NCI-H1694 (cell line): ENCODE measurements around the gene KLHL40.

Experiments used
- DNase-seq: peaks from one replicate; lab custom pipeline; 2025; lab: John Stamatoyannopoulos, UW

The KLHL40 gene, protein sequence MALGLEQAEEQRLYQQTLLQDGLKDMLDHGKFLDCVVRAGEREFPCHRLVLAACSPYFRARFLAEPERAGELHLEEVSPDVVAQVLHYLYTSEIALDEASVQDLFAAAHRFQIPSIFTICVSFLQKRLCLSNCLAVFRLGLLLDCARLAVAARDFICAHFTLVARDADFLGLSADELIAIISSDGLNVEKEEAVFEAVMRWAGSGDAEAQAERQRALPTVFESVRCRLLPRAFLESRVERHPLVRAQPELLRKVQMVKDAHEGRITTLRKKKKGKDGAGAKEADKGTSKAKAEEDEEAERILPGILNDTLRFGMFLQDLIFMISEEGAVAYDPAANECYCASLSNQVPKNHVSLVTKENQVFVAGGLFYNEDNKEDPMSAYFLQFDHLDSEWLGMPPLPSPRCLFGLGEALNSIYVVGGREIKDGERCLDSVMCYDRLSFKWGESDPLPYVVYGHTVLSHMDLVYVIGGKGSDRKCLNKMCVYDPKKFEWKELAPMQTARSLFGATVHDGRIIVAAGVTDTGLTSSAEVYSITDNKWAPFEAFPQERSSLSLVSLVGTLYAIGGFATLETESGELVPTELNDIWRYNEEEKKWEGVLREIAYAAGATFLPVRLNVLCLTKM

DNA sequence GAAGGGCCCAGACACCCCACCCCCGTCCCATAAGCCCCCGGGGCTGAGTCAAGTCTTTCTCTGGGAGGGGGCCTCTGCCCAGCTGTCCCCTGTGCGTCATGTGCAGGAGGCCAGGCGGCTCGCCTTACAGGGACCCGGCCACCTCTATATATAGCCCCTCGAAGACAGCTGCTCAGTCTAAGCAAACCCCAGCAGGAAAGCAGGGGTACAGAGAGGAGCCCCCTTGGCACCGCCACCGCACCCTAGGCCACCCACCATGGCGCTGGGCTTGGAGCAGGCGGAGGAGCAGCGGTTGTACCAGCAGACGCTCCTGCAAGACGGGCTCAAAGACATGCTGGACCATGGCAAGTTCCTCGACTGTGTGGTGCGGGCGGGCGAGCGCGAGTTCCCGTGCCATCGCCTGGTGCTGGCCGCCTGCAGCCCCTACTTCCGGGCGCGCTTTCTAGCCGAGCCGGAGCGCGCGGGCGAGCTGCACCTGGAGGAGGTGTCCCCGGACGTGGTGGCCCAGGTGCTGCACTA, at the start of gene KLHL40:
TSS of gene KLHL40 (plus strand) at position 175 of the 519 bp plus-strand sequence. CDS start at position 257, 82 bp downstream.
- no peak for DNase-seq

DNA sequence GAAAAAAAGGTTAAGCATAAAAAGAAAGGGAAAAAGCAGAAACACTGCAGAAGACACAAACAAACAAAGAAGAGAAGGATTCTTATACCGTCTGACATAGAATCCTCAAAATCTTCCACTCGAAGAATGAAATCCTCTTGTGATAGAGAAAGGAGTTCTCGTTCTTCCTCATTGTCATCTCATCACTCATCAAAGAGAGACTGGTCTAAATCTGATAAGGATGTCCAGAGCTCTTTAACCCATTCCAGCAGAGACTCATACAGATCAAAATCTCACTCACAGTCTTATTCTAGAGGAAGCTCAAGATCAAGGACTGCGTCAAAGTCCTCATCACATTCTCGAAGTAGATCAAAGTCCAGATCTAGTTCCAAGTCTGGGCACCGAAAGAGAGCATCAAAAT, 48.3 kb upstream of the KLHL40 start:
- DNase-seq, result no peak

DNA sequence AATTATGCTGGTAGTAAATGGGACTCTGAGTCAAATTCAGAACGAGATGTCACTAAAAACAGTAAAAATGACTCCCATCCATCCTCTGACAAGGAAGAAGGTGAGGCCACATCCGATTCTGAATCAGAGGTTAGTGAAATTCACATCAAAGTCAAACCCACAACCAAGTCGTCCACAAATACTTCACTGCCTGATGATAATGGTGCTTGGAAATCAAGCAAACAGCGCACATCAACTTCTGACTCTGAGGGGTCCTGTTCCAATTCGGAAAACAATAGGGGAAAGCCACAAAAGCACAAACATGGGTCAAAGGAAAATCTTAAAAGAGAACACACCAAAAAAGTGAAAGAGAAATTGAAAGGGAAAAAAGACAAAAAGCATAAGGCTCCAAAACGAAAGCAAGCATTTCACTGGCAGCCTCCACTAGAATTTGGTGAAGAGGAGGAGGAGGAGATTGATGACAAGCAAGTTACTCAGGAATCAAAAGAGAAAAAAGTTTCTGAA, 46.9 kb upstream of the KLHL40 start:
- no peak for DNase-seq

DNA sequence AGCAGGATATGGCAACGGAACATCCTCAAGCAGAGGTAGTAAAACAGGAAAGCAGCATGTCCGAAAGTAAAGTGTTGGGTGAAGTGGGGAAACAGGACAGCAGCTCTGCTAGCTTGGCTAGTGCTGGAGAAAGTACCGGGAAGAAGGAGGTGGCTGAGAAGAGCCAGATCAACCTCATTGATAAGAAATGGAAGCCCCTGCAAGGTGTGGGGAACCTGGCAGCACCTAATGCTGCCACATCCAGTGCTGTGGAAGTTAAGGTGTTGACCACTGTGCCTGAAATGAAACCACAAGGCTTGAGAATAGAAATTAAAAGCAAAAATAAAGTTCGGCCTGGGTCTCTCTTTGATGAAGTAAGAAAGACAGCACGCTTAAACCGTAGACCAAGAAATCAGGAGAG, 46.1 kb upstream of the KLHL40 start:
- no peak for DNase-seq

DNA sequence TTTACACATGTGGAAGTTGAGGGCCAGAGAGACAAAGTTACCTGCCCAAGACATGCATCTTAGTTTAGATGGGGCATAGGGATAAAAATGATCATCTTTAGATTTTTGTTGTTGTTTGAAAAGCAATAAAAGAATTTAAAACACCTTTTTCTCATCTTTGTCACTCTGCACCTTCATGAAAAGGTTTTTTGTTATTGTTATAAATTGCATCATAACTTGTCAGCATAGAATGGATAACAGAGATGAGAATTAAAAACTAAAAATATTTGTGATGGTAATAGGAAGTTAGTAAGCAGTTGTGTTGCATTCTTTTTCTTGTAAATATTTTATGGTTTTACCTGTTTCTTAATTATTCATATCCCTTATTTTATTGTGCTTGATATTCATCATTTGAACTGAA, 45.2 kb upstream of the KLHL40 start:
- DNase-seq, result no peak

DNA sequence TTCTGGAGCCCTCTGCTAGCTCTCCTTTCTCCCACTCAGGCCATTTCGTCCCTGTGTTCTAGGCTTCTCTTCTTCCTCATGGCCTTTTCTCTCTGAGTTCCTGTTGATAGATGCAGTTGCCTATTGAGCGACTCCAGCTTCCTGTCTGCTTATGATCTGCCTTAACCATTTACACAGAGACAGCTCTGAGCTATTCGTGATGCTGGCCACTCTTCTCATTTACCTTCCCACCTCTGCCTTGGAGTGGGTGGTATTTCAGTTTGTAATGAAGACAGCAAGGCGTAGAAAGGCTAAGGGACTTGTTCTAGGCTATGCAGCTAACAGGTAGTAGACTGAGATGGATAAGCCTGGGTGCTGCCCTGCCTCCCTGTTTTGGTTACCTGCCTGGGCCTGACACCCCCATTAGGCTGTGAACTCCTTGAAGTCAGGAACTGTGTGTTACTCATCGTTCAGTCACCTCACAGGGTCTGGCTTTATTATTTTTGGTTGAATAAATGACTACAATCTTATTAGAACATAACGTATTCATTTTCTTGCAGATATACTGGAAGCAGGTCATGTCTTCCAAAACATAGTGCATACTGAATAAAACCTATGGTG, 44.5 kb upstream of the KLHL40 start:
- no peak for DNase-seq

DNA sequence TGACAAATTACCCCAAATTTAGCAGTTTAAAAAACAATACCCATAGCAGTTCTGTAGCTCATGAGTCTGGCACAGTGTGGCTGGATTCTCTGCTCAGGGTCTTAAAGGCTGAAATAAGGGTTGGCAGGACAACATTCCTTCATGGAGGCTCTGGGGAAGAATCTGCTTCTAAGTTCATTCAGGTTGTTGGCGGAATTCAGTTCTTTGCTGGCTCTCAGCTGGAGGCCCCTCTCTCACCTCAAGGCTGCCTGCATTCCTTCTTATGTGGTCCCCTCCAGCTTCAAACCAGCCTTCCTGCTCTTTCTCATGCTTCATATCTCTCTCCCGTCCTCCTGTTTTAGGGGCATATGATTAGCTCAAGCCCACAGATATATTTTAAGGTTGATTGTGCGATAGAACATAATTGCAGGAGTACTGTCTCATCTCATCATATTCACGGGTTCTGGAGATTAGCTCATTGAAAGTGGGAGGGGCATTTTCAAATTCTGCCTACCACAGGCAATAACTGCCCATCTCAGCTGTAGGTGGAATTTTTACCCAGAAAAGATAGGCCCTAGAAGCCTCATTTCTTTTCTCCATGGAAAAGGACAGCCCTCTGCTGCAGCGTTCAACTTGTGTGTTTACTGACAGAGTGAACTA, 37.4 kb upstream of the KLHL40 start:
- DNase-seq, result no peak

DNA sequence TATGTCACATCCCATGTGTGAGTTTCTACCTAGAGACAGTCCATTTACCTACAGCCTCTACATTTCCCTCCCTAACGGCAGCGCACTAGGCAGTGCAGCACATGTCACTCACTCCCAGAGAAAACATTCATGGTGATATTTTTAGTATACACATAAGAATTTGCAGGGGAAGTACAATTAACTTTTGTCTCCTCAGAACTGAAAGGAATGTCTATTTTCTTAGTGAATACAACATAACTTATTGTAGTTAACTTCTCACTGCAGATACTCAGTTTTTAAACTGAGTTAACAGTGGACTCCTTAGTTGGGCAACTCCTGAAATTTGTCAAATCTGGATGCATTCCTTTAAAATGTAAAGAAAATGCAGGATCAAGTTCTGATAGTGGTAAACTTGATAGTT, 36.3 kb upstream of the KLHL40 start:
- no peak for DNase-seq

DNA sequence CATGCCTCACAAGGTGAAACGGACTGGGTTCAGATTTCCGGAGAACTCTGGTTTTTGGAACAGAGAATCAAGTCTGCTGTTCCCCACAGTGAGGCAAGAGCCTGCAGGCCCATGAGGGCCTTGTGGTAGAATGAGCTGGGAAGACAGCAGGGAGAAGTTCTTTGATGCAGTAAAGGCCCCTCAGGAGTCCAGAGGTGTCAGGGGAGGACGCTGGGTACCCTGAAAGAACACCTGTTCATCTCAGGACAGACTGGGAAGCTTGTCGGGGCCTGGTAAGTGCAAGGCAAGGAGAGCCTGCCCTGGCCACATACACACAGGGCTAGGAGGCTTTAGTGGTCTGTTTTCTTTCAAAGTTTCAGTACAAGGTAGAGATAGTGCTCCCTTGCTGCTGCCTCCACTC, 35.6 kb upstream of the KLHL40 start:
- no peak for DNase-seq

DNA sequence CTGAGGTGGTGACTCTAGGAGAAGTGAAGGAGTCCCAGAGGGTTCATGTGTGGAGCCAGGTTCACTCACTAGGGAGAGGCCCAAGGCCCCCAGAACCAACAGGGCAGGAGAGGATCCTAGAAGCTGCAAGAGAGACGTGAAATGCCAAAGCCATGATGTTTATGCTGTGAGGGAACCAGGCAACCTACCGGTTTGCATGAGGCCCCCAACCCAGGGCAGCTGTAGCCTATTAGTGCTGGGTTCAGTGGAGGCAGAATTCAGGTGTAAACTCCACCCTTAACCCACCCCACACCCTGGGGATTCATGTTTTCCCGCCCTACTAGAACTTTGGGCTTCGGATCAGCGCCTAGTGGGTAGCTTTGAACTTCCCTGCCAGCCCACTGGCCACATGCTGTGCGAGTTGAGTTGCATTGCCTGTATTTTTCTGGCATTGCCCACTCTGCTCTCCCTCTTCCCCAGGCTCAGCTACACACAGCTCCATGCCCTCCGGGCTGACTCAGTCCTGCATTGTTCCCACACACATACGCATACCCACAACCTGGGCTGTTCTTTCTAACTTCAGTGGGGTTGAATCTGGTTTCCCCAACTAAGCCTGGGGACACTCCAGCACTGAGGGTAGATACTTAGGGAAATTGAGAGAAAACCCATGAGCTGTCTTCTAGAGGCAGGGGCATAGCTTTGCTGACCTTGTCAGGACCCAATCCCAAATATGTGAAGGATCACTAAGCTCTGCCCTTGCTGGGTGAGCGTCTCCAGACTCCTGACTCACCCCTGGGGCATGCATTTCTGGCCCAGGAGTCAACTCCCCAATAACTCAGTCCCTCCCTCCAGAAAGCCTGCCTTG, 33.9 kb upstream of the KLHL40 start:
- DNase-seq, result no peak

DNA sequence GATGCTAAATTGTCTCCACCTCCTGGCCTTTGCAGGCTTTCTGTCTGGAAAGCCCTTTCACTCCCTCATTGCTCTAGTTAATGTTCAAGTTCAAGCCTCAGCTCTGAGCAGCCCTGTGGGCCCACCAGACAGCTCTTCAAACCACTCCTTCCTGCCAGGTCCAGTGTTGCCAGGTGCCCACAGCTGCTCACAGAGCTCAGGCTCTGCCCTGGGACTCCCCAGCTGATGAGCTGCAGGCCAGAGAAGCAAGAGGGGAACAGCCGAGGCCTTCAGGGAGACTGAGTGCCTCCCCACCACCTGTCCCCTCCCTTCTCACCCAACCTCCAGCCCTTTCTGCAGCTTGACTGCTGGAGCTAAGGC, 33.1 kb upstream of the KLHL40 start:
- DNase-seq, result no peak

DNA sequence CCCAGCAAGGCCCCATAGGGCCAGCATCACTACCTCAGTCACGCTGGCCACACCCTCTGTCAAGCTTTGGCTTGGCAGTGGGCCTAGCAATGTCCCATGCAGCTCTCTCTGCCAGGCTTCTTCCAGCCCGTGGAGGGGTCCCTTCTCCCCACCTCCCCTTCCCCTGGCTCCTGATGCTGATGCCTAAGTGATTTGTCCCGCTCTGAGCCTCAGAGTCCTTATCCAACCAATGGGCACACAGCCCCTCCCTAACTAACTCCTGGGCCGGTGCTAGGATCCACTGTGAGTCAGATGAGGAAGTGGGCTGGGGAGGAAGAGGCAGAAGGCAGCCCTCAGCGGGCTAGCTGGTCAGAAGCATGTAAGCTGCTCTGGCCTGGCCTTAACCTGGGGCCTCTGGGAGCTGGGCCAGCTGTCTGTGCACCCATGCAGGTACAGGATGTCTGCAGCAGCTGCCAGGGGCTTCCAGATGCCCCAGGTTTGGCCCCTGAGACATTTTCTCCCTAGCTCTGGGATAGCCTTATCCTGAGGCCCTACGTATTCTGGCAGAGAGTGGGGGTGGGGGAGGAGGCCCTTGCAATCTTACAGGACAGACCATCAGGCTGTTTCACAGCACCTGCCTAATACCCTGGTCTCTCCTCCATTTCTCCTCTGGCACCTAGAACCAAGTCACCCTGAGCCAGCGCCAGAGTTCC, 32.6 kb upstream of the KLHL40 start:
- no peak for DNase-seq

DNA sequence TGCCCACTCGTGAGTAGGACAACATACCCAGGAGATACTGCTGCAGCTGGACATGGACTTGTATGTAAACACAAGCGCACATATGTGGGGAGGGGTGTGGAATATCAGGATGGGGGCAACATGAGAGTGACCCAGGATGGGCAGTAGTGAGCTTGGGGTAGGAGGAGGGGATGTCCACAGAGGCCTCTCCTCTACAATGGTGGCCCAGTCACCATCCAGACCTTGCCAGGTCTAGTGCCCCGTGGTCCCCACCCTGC, 32.1 kb upstream of the KLHL40 start:
- no peak for DNase-seq

DNA sequence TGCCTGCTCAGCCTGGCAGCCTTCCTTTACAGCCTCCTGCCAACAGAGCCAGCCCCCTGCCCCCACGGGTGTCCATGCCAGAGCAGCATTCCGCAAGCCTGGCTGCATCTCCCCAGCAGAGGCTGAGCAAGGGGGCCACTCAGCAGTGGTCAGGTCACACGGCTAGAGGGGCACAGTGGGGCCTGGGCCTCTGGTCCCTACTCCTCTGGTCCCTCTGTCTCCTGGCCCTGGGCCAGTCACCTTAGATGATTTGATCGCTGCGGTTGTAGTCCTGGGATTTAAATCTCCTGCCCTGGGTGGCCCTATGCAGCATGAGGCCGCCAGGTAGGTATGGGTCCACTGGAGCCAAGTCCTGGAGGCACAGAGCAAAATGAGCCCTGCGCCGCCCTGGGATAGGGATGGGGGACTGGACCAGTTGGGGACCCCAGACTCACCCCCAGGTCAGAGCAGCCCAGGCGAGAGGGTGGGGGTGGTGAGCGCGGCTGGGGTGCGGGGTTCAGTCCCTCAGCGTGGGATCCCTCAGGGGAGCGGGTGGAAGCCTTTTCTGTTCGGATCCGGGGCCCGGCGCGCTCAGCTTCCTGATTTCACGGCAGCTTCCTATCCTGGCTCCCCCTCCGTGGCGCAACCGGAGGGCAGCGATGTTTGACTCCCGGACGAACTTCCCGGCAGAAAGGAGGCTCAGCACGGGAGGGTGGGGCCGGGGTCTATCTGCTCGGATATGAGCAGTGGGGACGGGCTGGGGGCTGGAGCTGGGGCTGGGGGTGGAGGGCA, 31.6 kb upstream of the KLHL40 start, which contains the start of gene ZBTB47:
TSS of gene ZBTB47 (plus strand) at position 138 of the 771 bp plus-strand sequence. CDS start 4,659 bp downstream, outside the sequence.
- no peak for DNase-seq

DNA sequence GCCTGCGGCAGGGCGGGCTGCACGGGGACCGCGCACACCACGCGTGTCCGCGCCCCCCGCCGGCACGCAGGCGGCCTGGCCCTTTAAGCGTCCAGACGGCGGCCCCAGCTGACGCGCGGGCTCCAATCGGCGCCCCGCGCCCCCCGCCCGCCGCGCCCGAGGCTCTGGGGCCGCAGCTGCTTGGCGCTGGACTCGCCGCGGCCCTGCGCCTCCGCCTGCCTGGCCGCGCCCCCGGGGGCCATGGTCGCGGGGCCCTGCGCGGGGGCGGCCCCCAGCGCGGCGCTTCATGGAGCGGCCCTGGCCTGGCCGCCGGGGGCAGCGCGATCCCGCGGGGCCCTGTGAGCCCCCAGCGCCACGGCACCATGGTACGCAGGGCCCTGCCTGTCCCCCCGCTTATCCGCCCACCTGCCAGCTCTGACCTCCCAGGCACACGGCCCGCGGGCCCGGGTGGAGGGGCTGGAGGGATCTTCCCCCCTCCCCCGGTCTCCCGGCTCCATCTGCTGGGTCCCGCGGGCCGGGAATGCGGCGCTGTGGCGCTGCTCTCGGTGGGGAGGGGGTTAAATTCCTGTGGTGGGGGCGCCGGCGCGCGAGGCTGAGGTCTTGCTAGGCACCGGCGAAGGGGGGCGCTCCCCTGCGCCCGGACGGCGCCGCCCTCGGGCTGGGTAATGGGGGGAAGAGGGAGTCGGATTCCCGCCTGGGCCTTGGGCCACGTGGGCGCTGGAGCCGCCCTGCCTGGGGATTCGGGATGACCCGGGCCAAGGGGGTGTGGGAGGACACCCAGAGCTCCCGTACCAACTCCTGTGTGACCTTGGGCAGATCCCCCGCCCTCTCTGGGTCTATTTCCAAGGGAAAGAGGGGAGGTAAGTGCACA, 30.8 kb upstream of the KLHL40 start:
- DNase-seq, result peak; percentile 2

DNA sequence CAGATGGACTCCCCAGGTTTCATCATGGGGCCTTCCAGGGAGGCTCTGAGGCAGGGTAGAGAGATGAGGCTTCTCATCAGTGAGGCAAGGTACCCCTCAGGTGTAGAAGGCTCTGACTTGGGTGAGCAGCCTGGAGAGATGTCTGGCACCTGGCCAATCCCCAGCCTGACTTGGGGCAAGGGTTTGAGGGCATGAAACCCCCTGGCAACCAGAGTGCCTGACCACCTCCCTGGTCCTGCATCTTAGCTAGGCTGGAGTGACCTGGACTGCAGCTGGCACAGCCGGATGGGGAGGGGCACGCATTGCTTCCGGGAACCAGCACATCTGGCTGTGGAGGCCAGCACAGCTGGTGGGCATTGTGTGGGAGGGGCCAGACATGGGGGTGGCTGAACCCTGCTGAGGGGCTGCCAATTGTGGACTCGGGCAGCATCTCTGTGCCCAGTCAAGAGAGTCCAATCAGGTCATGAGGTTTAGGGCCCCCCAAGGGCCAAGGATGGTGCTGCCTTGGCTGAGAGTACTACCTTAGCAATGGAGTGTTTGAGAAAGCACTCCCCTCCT, 29.9 kb upstream of the KLHL40 start:
- no peak for DNase-seq

DNA sequence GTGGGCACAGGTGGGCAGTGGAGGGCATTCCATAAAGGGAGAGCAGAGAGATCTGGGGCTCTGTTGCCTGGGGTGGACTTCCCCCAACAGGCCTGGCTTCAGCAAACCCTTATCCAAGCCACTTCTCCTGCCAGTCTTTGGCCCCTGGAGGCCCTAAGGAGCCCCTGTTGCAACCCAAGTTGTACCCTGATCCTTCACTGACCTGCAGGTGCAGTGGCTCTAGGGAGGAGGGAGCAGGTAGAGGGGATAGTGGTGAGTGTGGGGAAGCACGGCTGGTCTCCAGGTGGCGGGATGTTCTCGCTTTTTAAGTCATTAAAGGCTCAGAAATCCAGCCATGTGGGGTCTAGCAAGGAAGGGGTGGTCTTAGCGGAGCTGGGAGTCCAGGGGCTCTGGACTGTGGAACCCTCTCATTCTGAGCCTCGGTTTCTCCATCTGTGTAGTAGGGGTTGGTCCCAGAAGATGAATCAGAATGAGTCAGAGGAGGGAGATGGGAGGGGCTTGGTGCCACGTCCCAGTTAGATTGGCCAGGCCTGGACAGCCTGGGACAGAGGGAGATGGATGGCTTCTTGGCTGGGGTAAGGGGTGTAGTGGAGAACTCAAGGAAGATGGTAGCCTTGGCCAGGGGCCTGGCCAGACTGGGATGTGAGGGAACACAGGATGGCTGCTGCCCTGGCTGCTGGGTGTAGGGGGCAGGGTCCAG, 29.2 kb upstream of the KLHL40 start:
- no peak for DNase-seq
